Stimulated activated CD8-positive, alpha-beta memory T cell treated with anti-CD3 and anti-CD28 coated beads, Interleukin-15, amount 100 ng/mL, for 4 hours (primary cell): ENCODE data around the gene DTX4.

ENCODE experiments used
- DNase-seq, 2 donors: peaks; one replicate each; pipeline ENCODE4 v3.0.0-alpha.2; 2020; ENCODE audit warnings: low read depth in 2 of 2

Gene DTX4

DNA sequence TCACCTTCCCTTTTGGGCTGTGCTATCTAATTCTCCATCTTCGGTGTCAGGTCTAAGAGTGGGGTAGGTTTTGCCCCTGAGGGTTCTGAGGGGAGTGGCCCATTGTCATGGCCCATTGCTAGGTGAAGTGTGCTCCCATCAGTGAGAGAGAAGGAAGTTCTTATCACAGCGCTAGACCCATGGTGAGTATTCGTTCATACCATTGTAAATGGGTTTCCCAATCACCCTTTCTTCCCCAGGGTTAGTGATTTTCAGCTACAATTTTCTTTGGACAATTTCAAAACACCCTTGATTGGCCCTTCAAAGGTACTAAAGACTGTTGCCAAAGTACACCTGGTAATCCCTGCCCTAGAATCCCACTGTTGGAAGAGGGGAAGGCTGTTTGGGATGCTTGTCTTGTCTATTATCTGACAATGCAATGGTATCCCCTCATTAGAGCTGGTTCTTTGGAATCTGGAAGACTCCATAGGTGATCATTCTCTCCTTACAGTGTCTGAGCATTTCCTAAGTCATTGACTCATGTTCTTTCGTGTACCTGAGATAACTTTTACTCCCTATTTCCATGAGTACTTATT, 20.6 kb downstream of the DTX4 start:
- DNase-seq: no peak

GRCh38 chr11:59193587-59194130, 21.7 kb downstream of the DTX4 start:
- DNase-seq: no peak

DNA sequence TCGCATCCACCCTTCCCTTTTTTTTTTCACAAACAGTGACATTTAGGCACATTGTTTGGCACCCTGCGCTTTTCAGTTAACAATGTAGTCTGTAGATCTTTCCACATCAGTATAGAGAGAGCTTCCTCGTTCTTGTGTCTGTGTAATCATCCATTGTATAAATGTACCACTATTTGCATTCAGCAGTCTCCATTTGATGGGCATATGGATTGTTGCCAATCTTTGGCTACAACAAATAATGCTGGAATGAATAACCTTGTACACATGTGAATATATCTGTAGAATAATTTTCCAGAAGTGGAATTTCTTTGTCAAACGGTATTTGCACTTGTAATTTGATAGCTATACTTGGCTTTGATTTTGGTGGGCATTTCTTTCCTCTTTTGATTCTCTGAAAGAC, 23.7 kb downstream of the DTX4 start:
- DNase-seq: no peak

DNA sequence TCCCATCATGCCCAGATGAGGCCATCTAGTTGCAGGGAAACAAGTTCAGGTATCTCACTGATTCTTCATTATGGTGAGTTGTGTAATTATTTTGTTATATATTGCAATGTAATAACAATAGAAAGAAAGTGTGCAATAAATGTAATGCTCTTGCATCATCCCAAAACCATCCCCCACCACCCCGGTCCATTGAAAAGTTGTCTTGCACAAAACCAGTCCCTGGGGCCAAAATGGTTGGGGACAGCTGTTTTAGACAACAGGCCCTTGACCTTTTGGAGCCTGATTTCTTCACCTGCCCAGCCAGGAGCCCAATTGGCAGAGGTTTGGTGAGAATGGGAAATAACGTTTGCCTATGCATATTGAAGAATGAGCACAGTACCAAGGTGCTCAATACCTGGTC, 24.8 kb downstream of the DTX4 start:
- no peak for DNase-seq

- DNase-seq: no peak
Measured at GRCh38 chr11:59197991-59198390, 26.1 kb downstream of the DTX4 start.

DNA sequence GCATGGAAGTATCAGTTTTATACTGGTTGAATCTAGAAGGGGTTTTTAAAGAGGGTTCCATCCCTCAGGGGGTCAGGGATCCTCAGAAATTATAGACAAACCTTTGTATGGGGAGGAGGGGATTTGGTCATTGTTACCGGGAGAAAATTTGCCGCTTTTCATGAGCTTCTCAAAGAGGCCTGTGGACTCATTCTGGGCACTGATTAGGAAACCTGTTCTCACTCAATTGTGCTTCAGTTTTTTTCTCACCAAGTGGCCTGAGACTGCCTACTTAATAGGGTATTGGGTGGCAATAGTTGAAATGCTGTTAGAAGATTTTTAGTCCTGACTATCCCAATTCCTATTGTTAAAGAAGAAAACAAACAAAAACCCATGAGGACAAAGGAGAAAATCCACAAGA, 26.8 kb downstream of the DTX4 start:
- DNase-seq: no peak

- no peak for DNase-seq
Measured at GRCh38 chr11:59199546-59200422, 27.9 kb downstream of the DTX4 start.

DNA sequence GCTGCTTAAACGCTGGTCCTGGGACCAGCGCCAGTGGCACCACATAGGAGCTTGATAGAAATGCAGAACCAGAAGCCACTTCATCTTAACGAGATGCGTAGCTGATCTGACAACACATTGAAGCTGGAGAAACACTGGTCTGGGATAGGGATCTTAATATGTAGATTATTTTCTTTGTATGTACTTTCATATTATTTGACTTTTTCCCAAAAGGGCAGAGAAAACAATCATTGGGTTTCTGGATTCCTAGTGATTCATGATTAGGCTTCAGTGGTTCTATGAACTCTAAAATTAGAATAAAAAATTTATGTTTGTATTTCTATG, 28.5 kb downstream of the DTX4 start:
- DNase-seq: no peak

- DNase-seq: no peak
Measured at GRCh38 chr11:59201353-59201752, 29.4 kb downstream of the DTX4 start.

GRCh38 chr11:59204746-59205145, 32.8 kb downstream of the DTX4 start:
- DNase-seq: no peak

- no peak for DNase-seq
Measured at GRCh38 chr11:59205648-59206047, 33.7 kb downstream of the DTX4 start.

GRCh38 chr11:59206635-59207034, 34.7 kb downstream of the DTX4 start:
- DNase-seq: no peak

GRCh38 chr11:59207988-59208451, 36.1 kb downstream of the DTX4 start:
- peak in 1 of 2 donors; percentile 36 for DNase-seq

DNA sequence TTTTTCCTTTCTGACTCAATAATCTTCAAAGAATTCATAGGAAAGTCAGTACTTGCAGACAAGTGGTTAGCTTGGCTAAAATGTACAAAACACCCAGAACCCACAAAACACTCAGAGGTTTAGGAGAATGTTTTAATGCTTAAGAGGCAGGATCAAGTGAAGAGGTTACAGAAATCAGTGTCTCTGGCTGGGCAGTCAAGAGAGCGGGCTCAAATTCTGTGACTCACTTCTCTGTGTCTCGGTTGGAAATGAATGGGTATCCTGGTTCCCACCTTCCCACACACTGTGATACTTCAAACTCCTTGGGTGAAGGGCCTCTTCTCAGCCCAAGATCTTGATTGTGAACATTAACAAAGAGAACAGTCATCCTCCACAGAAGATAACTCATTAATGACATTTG, 37.0 kb downstream of the DTX4 start:
- no peak for DNase-seq

DNA sequence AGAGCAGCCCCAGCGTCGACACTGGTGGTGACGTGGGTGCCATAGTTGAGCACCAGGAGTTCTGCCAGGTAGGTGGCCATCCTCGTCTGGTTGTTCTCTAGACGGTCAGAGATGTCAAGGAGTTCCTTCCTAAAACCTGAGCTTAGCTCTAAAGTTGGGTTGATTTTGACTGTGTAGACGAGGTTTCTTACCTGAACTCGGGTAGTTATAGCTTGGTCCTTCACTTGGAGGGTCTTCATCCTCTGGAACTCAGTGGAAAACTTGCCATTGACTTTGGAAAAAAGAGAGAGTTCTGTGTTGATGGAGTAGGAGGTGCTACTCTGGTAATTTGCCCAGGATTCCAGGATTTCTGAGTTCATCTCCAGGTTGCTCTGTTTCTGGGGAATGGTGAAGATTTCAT, 40.3 kb downstream of the DTX4 start:
- DNase-seq: no peak

GRCh38 chr11:59212744-59213631, 41.1 kb downstream of the DTX4 start, which contains the start of gene MPEG1:
Gene MPEG1, minus strand, starts transcription at chr11:59212927. Its CDS starts 62 bp downstream, at chr11:59212865.
- no peak for DNase-seq

- DNase-seq: no peak
Measured at GRCh38 chr11:59214141-59214893, 42.4 kb downstream of the DTX4 start.

DNA sequence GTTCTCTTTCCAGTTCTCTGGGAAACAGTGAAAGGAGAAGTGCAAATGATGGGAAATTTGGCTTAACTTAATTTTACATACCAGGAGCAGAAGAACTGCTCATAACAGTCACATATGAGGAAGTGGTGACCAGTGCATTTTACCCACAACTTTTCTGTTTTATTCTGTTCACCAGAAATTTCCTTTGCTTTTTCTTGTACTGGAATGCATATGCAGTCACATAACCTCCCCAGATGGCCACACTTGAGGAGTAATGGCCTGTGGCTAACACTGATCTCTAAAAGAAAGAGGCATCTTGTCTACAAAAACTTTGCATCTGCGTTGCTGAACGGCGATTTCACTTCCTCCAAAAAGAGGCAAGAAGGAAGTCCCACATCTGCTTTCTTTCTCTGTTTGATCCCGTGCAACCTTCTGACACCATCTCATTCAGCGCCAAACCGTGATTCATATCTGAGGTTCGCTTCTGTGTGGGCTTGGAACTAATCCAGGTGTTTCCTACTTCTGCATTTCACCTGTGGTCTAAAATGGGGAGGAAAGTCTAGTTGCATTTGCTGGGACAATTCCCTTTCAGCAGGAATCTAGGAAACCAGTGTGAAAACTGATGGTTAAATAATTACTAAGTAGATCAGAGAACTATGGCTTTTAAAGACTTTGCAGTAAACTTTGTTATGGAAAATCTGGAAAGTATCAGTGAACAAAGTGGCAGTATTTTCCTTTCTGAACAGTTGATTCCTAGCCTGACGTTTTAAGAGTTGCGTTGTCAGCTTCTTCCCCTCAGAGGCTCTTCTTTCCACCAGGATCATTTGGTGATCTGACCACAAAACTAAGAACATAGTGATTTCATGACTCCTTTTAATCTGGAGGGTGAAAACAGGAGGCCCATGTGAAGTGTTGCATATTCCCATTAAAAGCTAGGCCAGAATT, 45.0 kb downstream of the DTX4 start:
- DNase-seq: no peak

DNA sequence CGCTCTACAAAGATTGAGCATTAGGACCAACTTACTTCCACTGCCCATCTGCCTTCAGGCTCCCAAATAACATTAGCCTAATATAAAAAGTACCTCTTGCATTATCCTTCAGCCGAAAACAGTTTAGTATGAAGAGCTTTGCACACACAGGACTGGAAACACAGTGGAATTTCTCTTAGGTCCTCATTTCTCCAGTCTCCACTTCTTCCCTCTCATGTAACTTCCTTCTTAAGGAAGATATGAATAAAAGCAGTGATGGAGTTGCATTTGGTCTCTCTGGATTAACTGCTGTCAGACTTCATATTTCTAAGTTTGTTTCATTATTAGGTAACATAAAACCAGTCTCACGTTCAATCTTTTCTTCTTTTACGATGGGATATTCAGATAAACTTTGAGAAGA, 46.4 kb downstream of the DTX4 start:
- DNase-seq: no peak

GRCh38 chr11:59218893-59219292, 47.0 kb downstream of the DTX4 start:
- DNase-seq: no peak
